ENCODE data around the gene DTNA. TPM values are rescaled to one million over a fixed set of nuclear protein-coding genes. Genes with fewer than 3 reads are reported as not detected.

The DTNA gene
- total RNA-seq, 1 donor from 2014 or later, result 18.4 TPM

GRCh38 chr18:34844072-34844471 is 134.0 kb downstream of the DTNA start:
- H3K36me3 ChIP-seq, result no peaks in the 10 kb centered on the region
- no peaks in the 10 kb centered on the region for H3K9me3 ChIP-seq
- H3K4me1 ChIP-seq, result no peaks in the 10 kb centered on the region
- TF ChIP-seq POLR2A (IDR thresholded peaks at IDR 0.05) (no peak), POLR2AphosphoS5 (IDR thresholded peaks at IDR 0.05; ENCODE audit: insufficient read depth in 1 of 2, low read depth in 1 of 2) (no peak), CTCF (IDR thresholded peaks at IDR 0.05) (no peak)
- H3K27ac ChIP-seq, result no peak overlapping the region
- intact Hi-C loops (cut with DNase I), result no loop called here
- H3K27me3 ChIP-seq, result no peaks in the 10 kb centered on the region
- no peak overlapping the region for H3K4me3 ChIP-seq
- no peak for DNase-seq (ENCODE audit: extremely low spot score in 2 of 2)

- intact Hi-C loops (cut with DNase I), result no loop called here
- H3K4me3 ChIP-seq, result no peak overlapping the region
- no peak for TF ChIP-seq POLR2AphosphoS5 (IDR thresholded peaks at IDR 0.05; ENCODE audit: insufficient read depth in 1 of 2, low read depth in 1 of 2)
- TF ChIP-seq POLR2A (IDR thresholded peaks at IDR 0.05), result no peak
- no peak for TF ChIP-seq CTCF (IDR thresholded peaks at IDR 0.05)
- H3K9me3 ChIP-seq, result no peaks in the 10 kb centered on the region
- no peaks in the 10 kb centered on the region for H3K4me1 ChIP-seq
- no peaks in the 10 kb centered on the region for H3K36me3 ChIP-seq
- no peak for DNase-seq (ENCODE audit: extremely low spot score in 2 of 2)
- no peak overlapping the region for H3K27ac ChIP-seq
- no peaks in the 10 kb centered on the region for H3K27me3 ChIP-seq
These were observed 134.8 kb downstream of the DTNA start for GRCh38 chr18:34844732-34845459.

- Histone ChIP-seq H3K36me3 (no peaks in the 10 kb centered on the region), H3K4me3 (no peak overlapping the region), H3K9me3 (no peaks in the 10 kb centered on the region), H3K4me1 (no peaks in the 10 kb centered on the region), H3K27ac (no peak overlapping the region), H3K27me3 (no peaks in the 10 kb centered on the region)
- no peak for TF ChIP-seq POLR2A (IDR thresholded peaks at IDR 0.05)
- TF ChIP-seq POLR2AphosphoS5 (IDR thresholded peaks at IDR 0.05; ENCODE audit: insufficient read depth in 1 of 2, low read depth in 1 of 2), result no peak
- no peak for TF ChIP-seq CTCF (IDR thresholded peaks at IDR 0.05)
- DNase-seq (ENCODE audit: extremely low spot score in 2 of 2), result no peak
- intact Hi-C loops (cut with DNase I), result no loop called here
These were observed 137.3 kb downstream of the DTNA start for GRCh38 chr18:34847408-34847807.

GRCh38 chr18:34848156-34848555 is 138.1 kb downstream of the DTNA start:
- Histone ChIP-seq H3K27me3 (no peaks in the 10 kb centered on the region), H3K4me1 (no peaks in the 10 kb centered on the region), H3K4me3 (no peak overlapping the region), H3K9me3 (no peaks in the 10 kb centered on the region), H3K27ac (no peak overlapping the region), H3K36me3 (no peaks in the 10 kb centered on the region)
- TF ChIP-seq POLR2A (IDR thresholded peaks at IDR 0.05) (no peak), CTCF (IDR thresholded peaks at IDR 0.05) (no peak), POLR2AphosphoS5 (IDR thresholded peaks at IDR 0.05; ENCODE audit: insufficient read depth in 1 of 2, low read depth in 1 of 2) (no peak)
- no peak for DNase-seq (ENCODE audit: extremely low spot score in 2 of 2)
- intact Hi-C loops (cut with DNase I), result no loop called here

GRCh38 chr18:34848695-34849094 is 138.6 kb downstream of the DTNA start:
- H3K4me3 ChIP-seq, result no peak overlapping the region
- no peaks in the 10 kb centered on the region for H3K27me3 ChIP-seq
- TF ChIP-seq POLR2AphosphoS5 (IDR thresholded peaks at IDR 0.05; ENCODE audit: insufficient read depth in 1 of 2, low read depth in 1 of 2) (no peak), CTCF (IDR thresholded peaks at IDR 0.05) (no peak), POLR2A (IDR thresholded peaks at IDR 0.05) (no peak)
- DNase-seq (ENCODE audit: extremely low spot score in 2 of 2), result no peak
- intact Hi-C loops (cut with DNase I), result no loop called here
- H3K27ac ChIP-seq, result no peak overlapping the region
- no peaks in the 10 kb centered on the region for H3K9me3 ChIP-seq
- no peaks in the 10 kb centered on the region for H3K4me1 ChIP-seq
- no peaks in the 10 kb centered on the region for H3K36me3 ChIP-seq

All from vagina (tissue), 2 donors.